HG03342 (cell line): ENCODE results near the gene DLGAP1.
A peak's percentile ranks its signal among the peaks of the same experiment; 100 is the strongest.
"Not testable (repeated sequence)": the region's sequence is repeated elsewhere in the genome, so short reads cannot be mapped to it uniquely, and the experiment has no call there.

Source experiments
- ATAC-seq: cut with Tn5 transposase; IDR thresholded peaks from one replicate; pipeline ENCODE4 v1.9.1; 2021; ENCODE audit warnings: mild to moderate bottlenecking, moderate library complexity; ENCODE audit not compliant: unreplicated experiment

The DLGAP1 gene

DNA sequence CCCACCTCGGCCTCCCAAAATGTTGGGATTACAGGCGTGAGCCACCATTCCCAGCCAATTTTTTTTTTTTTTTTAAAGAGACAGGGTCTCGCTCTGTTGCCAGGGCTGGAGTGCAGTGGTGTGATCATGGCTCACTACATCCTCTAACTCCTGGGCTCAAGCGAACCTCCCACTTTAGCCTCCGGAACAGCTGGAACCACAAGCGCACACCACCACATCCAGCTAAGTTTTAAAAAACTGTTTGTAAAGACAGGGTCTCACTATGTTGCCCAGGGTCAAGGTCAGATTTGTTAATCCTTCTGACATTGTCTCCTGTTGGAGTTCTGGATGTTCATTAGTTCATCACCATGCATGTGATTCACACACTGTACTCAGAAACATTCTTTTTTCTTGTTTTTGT, 855.2 kb downstream of the DLGAP1 start:
- ATAC-seq: no peak

DNA sequence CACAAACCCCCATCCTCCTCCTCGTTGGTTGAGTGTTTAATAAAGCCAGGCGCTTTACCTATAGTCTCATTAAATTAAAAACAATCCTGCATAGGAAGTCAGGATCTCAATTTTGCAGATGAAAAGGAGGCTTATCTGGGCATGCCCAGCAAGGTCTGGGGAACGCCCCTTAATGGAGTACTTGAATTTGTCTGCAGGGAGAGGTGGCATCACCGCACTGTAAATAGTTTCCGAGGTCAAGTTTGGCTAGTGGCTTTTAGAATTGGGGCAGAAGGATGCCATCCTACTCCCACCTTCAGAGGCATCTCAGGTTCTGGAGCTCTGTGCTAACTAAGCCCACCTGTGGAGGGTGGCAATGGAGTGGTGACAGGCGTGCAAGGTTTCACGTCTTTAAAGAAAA, 855.9 kb downstream of the DLGAP1 start:
- ATAC-seq: no peak

DNA sequence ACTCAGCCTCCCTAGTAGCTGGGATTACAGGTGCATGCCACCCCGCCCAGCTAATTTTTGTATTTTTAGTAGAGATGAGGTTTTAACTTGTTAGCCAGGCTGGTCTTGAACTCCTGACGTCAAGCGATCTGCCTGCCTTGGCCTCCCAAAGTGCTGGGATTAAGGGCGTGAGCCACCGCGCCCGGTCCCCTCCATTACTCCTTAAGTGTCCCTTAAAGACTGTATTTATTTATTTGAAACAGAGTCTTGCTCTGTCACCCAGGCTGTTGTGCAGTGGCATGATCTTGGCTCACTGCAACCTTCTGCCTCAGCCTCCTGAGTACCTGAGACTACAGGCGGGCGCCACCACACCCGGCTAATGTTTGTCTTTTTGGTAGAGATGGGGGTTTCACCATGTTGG, 856.5 kb downstream of the DLGAP1 start:
- ATAC-seq: no peak

DNA sequence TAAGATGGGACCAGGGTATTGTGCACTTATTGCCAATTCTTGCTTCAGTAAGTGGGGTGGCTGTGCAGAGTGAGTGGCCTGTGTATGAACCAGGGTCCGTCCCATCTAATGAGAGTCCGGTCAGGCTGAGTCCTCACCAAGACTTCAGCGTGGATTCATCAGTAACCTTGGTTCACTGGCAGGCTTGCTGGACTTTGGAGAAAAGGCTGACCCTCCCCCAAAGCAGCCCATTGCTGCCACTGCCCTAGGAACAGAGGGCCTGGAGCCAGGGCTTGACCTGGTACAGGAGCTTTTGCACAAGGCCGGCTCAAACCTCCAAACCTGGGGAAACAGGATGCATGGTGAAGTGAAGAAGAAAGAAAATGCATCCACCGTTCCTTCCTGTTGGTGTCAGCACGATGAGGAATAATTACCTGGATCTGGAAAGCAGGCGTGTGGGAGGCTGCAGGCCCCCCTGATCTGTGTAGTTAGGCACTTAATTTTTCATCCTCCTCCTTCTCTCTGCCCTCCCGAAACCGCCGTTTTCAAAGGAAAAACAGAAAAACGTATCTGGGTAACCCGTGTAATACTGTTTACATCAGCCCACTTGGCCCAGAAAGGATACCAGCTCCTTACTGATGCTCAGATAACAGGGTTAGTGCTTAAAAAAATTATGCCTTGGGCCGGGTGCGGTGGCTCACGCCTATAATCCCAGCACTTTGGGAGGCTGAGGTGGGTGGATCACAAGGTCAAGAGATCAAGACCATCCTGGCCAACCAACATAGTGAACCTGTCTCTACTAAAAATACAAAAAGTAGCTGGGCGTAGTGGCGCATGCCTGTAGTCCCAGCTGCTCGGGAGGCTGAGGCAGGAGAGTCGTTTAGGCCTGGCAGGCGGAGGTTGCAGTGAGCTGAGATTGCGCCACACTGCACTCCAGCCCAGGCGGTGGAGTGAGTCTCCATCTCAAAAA, 857.4 kb downstream of the DLGAP1 start:
- no peak for ATAC-seq

DNA sequence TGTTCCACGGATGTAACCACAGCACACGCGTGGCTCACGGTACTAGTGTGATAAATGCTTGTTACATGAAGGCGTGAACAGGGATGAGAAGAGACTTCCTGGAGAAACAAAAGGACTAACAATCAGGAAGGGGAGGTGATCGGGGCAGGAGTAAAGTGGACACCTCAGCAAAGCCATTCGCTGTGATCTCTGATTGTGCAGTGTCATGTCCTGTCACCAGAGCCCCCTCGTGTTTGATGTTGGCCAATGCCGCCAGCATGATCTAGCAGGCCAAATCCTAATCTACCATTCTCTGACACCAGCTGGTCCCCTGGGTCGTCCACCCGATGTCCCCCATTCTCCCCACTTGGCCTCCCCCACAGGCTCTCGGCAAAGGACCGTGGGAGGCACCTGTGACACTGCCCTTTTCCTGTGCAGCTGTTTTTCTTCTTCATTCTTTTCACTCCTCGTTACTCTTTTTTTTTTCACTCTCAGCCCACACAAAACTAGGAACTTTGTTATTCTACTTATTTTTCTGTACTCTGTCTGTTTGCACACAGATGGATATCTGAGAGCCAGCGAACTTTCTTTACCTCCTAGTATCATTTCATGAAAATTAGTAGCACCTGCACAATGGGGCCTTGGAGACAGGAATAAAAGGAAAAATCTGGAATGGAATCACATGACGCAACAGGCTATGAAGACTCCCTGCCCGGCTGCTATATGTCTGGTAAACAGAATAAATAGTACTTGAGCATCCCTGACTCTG, 858.3 kb downstream of the DLGAP1 start:
- ATAC-seq: no peak

DNA sequence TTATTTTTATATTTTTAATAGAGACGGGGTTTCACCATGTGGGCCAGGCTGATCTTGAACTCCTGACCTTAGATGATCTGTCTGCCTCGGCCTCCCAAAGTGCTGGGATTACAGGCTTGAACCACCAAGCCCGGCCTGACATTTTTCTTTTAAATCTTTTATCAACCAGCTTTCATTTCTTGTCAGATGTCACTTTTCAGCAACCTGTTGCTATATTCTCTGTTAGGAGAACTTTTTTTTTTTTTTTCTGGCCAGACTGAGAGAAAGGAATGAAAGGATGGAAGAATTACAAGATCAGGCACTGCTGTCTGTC, 858.8 kb downstream of the DLGAP1 start:
- no peak for ATAC-seq

DNA sequence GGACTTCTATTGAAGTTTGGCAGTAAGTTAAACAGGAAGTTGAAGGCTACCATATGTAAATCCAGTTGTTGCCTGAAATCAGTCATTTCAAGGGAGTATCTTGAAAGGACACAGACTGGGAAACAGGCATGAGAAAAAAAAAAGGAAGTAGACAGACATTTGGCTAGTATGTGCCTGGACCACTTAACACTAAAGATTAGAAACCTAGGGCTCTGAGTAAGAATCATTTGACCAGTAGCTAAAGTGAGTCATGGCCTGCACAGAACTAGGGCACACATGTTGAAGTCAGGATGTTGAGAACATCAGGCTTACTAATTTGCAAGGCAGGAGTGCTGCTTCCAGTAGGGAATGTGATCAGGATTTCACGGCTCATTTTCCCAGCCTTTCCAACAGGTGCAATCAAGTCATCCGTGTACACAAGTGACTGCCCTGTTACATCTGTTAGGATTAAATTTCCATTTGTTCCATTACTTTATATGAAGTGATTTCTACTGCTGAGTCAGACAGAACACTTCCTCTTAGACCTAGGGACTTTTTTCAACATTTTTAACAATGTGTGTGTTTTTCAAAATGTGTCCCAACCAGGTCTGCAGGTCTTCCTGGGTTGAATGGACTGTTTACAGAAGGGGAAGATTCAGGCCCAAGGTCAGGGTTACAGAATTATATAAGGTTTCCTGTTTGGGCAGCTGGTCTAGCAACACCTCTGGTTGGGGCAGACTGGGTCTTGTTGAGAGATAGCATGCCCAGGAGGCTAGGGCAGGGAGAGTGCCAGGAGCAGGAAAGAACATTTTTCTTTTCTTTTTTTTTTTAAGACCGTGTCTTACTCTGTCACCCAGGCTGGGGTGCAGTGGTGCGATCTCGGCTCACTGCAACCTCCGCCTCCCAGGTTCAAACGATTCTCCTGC, 859.5 kb downstream of the DLGAP1 start:
- peak; percentile 52 for ATAC-seq

DNA sequence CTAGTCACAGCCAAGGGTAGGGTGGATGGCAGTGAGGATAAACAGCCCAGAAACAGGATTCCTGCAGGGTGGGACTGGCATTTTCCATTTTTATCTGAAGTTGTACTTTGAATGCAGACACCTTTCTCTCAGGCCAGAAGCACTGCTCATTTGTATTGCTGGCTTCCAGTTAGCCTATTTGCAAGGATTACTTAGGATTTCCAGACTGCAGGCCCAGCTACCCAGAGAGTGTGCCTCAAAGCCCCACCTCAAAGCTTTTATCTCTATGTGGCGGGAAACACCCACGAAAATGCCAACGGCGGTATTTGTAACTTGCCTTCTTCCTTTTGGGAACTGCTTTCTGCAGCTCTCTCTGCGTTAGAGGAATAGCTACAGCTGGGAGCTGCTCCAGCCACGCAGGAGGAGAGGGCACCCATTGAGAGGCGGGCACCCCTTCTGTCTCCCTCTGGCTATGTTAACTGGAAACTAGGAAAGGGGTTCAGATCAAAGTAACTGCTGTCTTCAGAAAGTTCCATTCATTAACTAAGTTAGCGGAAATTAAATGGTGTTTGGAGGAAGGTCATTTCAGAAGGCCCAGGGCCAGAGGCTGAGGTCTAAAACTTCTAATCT, 860.2 kb downstream of the DLGAP1 start:
- no peak for ATAC-seq

DNA sequence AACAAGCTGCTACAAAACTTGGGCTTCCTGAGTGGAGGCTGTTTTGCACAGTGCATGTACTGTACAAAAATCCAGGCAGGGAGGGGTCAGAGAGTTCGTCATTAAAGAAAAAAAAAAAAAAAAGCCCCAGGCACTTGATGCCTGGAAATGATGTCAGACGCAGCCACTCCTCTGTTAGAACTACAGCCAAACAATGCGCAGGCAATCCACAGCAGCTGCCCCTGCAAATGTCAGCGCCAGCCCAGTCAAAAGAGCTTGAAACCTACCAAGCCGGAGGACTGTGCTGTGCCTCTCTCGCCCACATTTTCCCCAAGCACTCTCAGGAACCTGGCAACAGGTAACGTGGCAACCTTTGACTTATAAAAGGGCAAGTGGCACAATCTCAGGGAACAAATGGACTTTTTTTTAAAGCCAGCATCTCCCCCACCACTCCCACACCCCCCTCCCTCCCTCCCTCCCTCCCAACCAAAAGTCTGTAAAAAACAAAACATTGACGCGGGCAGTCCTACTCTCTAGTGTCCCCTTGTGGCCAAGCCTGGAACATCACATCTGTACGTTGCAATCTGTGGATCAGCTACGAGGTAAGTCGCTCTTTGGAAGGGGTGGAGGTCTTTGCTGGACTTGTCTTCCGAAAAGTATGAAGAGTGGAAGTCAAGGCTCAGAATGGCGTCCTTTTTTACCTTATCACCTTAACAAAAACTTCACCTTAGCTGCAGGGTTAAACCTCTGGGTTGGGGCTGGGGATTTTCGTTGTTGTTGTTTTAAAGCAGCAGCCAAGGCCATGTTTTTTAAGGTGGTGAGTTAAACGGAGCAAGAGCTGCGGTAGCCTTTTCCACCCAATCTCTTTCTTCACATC, 861.0 kb downstream of the DLGAP1 start:
- ATAC-seq: peak; percentile 65

DNA sequence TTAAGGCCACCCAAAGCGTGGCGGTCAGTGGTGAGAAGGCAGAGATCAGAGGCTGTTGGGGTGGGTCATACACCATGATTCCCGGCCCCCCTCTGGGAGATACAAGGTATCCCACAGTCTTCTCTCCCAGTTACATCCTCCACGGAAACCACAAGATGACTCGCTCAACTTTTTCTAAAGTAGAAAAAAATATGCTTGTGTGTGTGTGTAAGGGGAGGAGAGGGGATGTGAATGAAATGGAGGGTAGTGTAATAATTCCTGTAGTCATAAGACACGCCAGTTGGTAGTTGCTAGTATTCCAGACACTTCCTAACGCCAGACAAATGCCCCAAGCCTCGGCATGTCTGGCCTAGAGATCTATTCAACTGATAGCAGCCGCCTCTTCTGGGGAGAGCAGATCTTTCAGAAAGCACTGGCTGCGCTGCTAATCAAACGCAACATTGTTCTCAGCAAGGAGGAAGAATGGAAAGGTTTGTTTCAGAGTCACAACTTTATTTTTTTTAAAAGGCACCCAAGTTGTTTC, 861.7 kb downstream of the DLGAP1 start:
- ATAC-seq: no peak

DNA sequence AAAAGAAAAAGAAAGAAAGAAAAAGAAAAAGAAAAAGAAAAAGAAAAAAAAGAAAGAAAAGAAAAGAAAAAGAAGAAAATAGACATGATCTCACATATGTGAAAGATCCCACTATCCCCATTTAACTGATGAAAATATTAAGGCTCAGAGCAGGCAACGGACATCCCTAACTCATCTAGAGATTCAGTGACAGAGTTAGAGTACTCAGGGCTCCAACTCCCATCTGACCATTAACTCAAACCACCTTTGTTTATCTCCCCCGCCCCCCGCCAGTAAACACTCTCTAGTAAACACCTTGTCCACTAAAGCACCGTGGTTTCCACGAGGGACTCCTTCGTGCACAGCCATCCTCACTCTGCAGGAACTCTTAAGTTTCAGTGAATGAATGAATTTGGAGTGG, 862.2 kb downstream of the DLGAP1 start:
- no peak for ATAC-seq

DNA sequence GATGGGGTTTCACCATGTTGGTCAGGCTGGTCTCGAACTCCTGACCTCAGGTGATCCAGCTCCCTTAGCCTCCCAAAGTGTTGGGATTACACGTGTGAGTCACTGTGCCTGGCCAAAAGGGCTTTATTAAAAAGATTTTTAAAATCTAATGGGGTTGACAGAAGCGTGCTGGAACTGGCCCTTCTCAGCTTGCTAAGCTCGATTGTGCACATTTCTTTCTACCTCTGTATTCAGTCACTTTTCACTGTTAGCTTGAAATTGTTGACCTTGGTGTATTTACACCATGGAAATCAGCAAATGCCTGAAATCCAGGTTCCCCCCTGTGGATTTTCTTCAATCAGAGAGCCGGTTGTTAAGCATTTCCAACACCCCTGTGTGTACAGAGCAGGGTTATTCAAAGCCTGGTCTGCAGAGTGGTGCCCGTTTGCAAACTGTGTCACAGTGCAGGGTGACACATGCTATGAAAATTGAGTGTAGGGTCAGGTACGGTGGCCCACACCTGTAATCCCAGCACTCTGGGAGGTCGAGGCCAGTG, 864.9 kb downstream of the DLGAP1 start:
- no peak for ATAC-seq

DNA sequence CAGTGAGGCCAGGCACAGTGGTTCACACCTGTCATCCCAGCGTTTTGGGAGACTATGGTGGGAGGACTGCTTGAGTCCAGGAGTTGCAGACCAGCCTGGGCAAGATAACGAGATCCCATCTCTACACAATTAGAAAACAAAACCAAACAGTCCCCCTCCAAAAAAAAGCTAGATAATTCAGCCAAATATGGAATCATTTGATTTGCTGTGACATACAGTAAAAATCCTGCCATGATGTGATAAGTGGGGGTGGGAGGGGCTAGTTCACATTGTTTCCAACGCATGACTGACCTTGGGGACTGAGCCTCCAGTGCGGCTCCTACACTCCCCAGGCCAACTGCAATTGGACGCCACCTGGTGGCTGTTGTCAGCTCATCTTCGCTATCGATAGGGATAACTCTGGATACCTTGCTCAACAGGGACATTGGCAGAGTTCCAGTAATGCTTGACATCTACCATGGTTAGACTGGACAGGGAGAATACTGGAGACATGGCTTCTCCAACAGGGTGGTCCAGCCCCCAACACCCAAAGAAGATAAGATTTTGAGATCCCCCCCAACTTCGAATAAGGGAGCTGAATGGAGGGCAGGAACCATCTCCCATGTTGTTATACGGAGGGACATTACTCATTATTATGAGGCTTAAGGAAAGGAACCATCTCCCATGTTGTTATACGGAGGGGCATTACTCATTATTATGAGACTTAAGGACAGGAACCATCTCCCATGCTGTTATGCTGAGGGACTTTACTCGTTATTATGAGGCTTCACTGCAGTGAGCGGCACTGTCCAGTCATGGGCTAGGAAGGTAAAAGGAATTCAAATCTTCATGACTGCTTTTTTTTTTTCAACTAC, 869.2 kb downstream of the DLGAP1 start:
- peak; percentile 10 for ATAC-seq

DNA sequence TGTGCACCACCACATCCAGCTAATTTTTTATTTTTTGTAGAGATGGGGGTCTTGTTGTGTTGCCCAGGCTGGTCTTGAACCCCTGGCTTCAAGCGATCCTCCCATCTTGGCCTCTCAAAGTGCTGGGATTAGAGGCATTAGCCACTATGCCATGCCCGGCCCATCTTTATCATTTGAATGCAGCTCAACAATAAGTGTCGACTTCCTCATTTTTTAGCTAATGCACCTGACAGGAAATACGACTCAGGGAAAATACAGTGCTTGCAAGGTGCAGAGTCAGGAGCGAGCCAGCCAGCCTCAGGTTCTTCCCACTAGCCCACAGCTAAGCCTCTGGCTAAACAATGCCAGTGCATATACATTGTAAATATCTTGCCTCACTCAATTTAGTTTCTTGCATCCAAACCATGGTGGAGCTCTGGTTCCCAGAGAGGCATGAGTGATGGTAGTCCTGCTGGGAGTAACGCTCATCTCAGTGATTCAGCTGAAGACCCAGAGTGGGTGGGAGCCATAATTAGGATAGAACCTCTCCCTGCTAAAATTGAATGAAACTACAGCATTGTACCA, 870.1 kb downstream of the DLGAP1 start:
- ATAC-seq: no peak

DNA sequence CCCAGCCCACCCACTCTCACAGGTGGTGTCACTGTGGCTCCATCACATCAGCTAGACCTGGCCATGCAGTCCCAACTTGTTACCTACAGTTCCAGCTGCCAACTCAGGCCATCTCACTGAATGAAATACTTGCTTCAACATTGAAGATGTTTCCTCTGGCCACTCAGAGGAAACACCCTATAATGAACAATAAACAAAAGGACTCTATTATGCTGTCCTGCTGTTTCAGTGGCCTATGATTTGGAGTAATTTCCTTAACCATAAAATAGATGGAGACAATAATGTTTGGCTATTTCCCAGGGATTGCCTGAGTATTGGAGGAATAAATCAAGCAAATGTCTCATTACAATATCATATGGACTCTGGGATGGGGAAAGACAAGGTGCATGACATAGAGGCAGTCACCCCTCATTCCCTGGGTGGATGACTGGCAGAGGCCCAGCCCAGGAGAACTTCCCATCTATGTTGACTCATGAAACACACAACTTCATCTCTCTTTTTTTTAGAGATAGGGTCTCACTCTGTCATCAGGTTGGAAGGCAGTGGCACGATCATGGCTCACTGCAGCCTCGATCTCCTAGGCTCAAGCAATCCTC, 870.7 kb downstream of the DLGAP1 start:
- no peak for ATAC-seq

DNA sequence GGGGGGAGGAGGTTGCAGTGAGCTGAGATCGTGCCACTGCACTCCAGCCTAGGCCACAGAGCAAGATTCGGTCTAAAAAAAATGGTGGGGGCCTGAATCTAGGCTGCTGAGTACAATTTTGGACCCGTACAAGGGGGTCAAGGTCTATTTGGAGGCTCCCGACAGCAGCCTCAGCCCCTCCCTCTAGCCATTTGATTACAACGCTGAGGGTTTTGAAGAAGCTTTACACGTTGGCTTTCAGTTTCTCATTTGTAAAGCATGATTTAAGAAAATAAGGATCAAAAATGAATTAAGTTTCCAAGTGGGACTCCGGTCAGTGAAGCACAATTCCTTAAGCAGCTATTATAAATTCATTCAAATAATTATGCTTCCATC, 871.2 kb downstream of the DLGAP1 start:
- no peak for ATAC-seq

DNA sequence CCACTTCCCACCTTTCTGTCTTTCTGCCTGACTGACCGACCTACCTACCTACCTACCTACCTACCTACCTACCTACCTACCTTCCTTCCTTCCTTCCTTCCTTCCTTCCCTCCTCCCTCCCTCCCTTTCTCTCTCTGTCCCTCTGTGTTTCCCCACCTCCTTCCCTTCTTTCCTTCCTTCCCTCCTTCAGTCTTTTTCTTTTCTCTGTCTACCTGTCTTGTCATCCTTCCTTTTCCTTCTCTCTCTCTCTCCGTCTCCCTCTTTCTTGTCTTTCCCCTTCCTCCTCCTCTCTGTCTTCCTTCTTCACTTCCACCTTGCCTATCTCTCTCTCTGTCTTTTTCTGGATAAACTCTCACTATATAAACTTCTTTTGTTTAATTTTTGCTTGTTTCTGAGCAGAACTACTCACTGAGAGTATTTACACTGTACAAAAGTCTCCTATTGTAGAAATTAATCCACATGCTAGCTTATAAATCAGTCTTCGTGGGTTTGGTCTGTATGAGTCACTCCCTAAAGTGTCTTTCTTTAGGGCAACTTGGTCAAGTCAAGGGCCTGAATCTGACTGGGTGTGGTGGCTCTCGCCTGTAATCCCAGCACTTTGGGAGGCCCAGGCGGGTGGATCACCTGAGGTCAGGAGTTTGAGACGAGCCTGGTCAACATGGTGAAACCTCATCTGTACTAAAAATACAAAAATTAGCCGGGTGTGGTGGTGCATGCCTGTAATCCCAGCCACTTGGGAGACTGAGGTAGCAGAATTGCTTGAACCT, 871.8 kb downstream of the DLGAP1 start:
- ATAC-seq: not testable (repeated sequence)
